ENCODE results near the gene PRTG.
A peak's percentile ranks its signal among the peaks of the same experiment; 100 is the strongest.
"Not testable (repeated sequence)": the region's sequence is repeated elsewhere in the genome, so short reads cannot be mapped to it uniquely, and the experiment has no call there.

The PRTG gene

GRCh38 chr15:55742498-55742926 is 440 bp downstream of the PRTG start:
- no peak for DNase-seq (ENCODE audit: low spot score)

- peak; percentile 48 for DNase-seq (ENCODE audit: low spot score)
Measured at GRCh38 chr15:55741833-55742497, 987 bp downstream of the PRTG start.

DNA sequence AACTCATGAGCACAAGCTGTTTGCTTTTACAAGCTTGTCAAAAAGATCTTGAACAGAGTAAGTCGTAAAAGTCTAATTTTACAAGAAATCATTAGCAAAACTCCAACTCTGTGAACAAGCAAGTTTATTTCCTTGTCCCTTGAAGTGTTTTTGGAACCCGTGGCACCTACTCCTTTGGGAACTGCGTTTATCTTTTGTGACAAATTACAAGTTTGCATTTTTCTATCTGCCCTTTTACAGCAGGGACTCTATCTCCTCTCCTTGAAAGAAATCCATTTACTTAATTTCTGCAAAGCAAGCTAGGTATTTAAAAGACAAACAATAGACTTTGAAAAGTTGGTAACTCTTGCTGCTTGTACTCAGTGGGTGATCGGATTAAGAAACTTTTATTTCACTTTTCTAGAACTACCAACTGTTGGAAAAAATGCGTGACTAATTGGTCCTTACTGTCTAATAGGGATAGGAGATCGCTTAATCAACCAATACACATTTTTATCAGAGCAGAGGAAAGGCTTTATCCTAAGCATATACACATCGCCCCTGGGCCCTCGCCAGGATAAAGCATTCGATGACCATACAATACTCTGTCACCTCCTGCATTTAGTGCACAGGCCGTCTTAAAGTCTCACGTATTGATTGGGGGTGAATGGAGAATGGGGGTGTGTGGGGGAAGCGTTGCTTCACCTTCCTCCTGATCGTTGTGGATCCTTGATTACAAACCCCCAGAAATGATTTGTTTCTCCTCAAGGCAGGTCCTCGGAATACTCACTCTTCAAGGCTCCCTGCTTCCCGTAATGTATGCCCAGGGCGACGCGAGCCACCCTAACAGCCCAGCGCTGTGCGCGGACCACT is 1.7 kb downstream of the PRTG start:
- DNase-seq (ENCODE audit: low spot score): no peak

DNA sequence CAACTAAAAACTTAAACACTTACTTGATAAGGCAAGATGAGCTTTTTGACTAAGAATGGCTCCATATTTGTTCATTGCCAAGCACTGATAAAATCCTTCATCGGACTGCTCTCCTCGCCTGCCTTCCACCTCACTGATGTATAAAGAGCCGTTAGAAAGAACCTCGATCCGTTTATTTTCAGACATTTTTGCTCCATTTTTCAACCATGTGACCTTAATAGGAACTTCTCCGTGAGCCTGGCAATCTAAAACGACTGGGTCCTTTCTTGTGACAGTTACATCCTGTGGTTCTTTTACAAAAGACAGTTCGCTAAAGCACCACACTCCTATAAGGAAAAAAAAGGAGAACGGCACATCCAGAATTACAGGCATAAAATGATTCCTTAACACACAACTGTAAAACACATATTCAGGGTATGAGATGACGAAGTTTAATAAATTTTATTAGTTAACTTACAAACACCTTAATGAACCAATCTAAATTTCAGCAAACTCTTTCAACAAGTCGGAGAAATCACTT is 2.5 kb downstream of the PRTG start:
- no peak for DNase-seq (ENCODE audit: low spot score)

GRCh38 chr15:55739641-55740040 is 3.3 kb downstream of the PRTG start:
- no peak for DNase-seq (ENCODE audit: low spot score)

DNA sequence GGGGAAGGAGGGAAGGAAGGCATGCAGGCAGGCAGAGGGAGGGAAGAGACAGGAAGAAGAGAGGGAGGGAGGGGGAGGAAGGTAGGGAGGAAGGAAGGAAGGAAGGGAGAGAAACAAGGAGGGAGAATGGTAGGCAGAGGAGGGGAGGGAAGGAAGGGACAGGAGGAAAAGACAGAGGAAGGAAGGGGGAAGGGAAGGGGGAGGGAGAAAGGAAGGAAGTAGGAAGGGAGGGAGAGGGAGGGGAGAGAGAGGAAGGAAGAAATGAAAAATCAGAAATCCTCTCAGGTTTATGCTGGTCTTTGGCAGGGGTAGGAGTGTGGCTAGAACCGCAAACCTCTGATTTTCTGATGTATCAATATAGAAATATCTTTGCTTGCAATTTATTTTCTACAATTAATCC is 4.2 kb downstream of the PRTG start:
- no peak for DNase-seq (ENCODE audit: low spot score)

GRCh38 chr15:55737373-55737772 is 5.6 kb downstream of the PRTG start:
- no peak for DNase-seq (ENCODE audit: low spot score)

- no peak for DNase-seq (ENCODE audit: low spot score)
Measured at GRCh38 chr15:55736756-55737155, 6.2 kb downstream of the PRTG start.

DNA sequence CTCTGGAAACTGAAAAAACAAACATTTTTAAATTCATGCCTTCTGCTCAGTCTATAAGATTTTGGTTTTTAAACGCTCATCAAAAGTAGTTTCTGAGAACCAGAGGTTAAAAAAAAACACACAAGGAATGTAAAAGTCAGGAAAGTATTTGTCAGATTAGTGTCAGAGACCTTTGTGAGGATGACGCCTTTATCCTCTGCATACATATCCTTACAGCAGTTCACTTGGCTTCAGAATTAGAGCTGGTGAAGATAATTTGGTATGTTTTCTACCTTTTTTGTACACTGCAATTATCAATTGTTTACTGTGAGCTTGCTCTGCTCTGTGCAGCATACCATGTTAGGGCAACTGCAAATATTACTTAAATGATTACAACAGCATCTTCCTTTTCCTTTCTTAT is 8.3 kb downstream of the PRTG start:
- DNase-seq (ENCODE audit: low spot score): no peak

DNA sequence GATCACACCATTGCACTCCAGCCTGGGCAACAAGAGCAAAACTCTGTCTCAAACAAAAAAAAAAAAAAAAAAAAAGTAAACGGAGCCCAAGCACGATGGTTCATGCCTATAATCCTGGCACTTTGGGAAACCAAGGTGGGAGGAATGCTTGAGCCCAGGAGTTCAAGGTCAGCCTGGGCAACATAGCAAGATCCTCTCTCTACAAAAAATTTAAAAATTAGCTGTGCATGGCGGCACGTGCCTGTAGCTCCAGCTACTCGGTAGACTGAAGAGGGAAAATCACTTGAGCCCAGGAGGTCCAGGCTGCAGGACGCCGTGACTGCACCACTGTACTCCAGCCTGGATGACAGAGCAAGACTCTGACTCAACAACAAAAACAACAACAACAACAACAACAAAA is 9.5 kb downstream of the PRTG start:
- DNase-seq (ENCODE audit: low spot score): not testable (repeated sequence)

DNA sequence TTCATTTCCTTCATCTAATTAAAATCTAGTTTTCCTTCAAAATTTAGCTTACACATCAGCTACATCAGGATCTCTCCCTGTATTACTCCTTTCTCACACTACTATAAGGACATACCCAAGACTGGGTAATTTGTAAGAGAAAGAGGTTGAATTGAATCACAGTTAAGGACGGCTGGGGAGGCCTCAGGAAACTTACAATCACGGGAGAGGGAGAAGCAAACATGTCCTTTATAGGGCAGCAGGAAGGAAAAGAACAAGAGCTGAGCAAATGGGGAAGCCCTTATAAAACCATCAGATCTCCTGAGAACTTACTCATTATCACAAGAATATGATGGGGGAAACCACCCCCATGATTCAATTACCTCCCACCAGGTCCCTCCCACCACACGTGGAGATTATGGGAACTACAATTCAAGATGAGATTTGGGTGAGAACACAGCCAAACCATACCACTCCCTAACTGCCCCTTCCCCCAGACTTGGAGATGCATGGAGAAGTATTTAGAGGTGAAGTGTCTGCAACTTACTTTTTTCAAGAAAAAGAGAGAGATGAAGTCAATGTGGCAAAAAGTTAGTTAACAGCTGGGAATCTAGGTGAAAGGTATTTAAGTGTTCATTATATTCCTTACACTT is 21.3 kb downstream of the PRTG start:
- no peak for DNase-seq (ENCODE audit: low spot score)

GRCh38 chr15:55715355-55716076 is 27.4 kb downstream of the PRTG start:
- no peak for DNase-seq (ENCODE audit: low spot score)

DNA sequence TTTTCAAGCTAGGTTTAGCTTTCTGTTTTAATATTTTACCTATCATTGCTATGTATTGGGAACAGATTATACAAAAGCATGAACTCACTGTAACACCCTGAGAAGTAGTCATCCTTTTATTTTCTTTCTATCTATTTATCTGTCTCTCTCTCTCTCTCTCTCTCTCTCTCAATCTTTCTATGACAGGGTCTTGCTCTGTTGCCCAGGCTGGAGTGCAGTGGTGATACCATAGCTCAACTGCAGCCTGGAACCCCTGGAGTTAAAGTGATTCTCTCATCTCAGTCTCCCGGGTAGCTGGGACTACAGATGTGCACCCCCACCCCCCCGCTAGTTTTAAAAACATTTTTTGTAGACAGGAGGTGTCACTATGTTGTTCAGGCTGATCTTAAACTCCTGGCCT is 28.9 kb downstream of the PRTG start:
- no peak for DNase-seq (ENCODE audit: low spot score)

DNA sequence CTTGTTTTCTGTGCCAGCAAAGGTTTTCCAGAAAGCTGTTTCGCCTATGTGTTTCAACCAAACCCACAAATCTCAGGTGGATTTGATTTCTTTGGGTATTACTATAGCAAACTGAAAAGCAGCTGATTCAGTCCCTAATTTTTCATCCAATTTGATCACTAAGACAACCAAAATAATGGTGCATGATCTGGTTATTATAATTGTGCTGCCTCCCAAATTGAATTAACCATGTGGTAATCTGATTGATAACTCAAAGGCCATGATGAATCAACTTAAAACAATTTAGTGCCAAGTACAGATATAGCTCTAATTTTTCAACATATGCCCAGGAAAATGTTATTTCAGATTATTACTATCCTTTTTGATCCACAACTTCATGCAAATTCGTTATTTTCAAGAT is 30.6 kb downstream of the PRTG start:
- DNase-seq (ENCODE audit: low spot score): no peak

DNA sequence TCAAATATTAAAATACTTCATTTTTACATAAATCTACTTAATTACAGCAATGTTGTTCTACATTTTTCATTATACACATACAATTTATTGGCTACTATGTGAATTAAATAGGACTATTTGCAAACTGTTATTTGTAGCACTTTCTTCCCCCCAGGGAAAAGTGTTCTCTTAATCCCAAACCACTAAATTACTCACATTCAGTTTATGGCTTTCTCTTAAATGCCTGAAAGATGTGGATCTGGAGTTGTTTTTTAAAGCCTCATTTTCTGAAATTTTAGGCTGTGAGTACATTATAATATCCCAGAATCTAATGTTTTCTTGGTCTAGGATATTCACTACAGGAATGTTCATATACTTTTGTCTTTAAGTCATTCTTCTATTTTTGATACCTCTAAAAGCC is 32.7 kb downstream of the PRTG start:
- DNase-seq (ENCODE audit: low spot score): no peak

- no peak for DNase-seq (ENCODE audit: low spot score)
Measured at GRCh38 chr15:55709458-55709857, 33.5 kb downstream of the PRTG start.

DNA sequence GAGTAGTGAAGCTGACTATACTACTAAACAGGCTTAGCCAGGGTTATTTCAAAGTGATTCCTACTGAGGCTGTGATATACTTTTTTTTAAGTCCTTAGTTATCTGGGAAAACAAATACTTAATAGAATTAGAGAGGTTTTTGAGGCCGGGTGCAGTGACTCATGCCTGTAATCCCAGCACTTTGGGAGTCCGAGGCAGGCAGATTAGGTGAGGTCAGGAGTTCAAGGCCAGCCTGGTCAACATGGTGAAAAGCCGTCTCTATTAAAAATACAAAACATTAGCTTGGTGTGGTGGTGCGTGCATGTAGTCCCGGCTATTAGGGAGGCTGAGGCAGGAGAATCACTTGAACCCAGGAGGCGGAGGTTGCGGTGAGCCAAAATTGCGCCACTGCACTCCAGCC is 34.2 kb downstream of the PRTG start:
- no peak for DNase-seq (ENCODE audit: low spot score)

GRCh38 chr15:55707951-55708350 is 35.0 kb downstream of the PRTG start:
- DNase-seq (ENCODE audit: low spot score): no peak

DNA sequence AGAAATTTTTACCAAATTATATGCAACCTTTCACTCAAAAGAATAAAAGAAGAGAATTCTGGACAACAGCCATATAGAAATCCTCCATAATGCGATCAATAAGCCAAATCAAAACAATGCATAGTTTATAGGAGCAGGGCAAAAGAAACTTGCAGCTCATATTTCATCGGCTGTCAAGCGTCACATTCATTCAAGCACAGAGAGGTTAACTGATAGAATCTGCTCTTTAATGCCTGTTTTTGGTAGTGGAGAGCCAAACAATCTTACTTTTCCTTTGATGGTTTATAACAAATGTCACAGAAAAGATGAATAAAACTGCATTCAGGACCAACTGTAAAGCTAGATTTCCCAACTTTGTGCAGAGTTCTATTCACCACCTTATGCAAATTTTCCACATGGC is 35.4 kb downstream of the PRTG start:
- DNase-seq (ENCODE audit: low spot score): no peak

DNA sequence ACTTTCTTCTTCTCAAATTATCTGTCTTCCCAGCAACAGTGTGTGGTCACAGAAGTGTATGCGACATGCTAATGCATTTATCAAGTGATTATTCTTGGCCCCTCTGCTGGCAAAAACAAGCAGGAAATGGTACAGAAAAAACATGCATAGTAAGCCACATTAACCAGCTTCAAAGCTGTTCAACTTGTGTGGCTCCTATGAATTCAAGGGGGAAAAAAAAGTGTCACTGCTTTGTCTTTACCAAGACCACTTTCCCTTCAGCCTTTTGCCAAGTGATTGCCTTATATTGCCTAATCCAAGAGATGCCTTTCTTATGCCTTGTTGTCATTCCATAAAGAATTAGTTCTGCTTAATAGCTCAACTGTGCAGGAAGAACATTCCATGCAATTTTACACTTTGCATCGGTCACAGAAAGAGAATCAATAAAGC is 39.1 kb downstream of the PRTG start:
- DNase-seq (ENCODE audit: low spot score): no peak

DNA sequence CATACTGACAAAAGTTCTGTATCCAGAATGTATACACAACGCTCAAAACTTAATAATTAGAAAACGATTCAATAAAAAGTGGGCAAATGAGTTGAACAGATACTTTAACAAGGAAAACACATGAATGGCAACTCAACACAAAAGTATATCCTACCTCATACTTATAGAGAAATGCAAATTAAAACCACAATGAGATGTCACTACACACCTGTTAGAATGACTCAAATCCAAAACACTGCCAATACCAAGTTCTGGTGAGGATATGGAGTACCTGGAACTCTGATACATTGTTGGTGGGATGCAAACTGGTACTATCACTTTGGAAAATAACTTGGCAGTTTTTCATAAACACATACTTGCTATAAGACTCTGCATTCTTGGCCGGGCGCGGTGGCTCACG is 42.1 kb downstream of the PRTG start:
- DNase-seq (ENCODE audit: low spot score): no peak

GRCh38 chr15:55698653-55699052 is 44.3 kb downstream of the PRTG start:
- DNase-seq (ENCODE audit: low spot score): no peak
